Measurements from ENCODE around the gene RPL27. TPM values are rescaled to one million over a fixed set of nuclear protein-coding genes. Genes with fewer than 3 reads are reported as not detected.

RPL27 gene
- total RNA-seq, 1 experiment from 2014 or later: 547 TPM

GRCh38 chr17:42982266-42982665 lies 16.0 kb upstream of the RPL27 start:
- ChIA-PET POLR2A (ENCODE audit: low non-redundant PET) (no interaction called here), CTCF (no interaction called here)
- Histone ChIP-seq H3K27me3 (replicated peaks; ENCODE audit: insufficient read depth, low read depth, low read length, poor library complexity) (no peaks in the 10 kb centered on the region), H3K4me1 (ENCODE audit: insufficient read depth, low read length, poor library complexity, severe bottlenecking) (no peaks in the 10 kb centered on the region), H3K27ac (ENCODE audit: low read depth, low read length, poor library complexity, severe bottlenecking) (no peak overlapping the region), H3K4me3 (ENCODE audit: low read depth, low read length, poor library complexity, severe bottlenecking) (no peak overlapping the region), H3K9me3 (ENCODE audit: low read depth, low read length, poor library complexity, severe bottlenecking) (no peaks in the 10 kb centered on the region), H3K36me3 (ENCODE audit: insufficient read depth, low read length, poor library complexity, severe bottlenecking) (peaks cover 5% of the 10 kb centered on the region)
- BruUV-seq (replicated peaks): no TSS peak
- no peak for DNase-seq (ENCODE audit: low spot score)
- TF ChIP-seq EZH2 (IDR thresholded peaks at IDR 0.05; ENCODE audit: borderline replicate concordance, low read depth, low read length, poor library complexity, severe bottlenecking): no peak
- no peak for TF ChIP-seq CTCF (conservative IDR thresholded peaks at IDR 0.05; ENCODE audit: low read depth, low read length)
- intact Hi-C loops (cut with micrococcal nuclease; ENCODE audit: unreplicated experiment): no loop called here

GRCh38 chr17:42985225-42985624 lies 13.0 kb upstream of the RPL27 start:
- Histone ChIP-seq H3K4me3 (ENCODE audit: low read depth, low read length, poor library complexity, severe bottlenecking) (no peak overlapping the region), H3K36me3 (ENCODE audit: insufficient read depth, low read length, poor library complexity, severe bottlenecking) (peaks cover 16% of the 10 kb centered on the region), H3K27me3 (replicated peaks; ENCODE audit: insufficient read depth, low read depth, low read length, poor library complexity) (no peaks in the 10 kb centered on the region), H3K9me3 (ENCODE audit: low read depth, low read length, poor library complexity, severe bottlenecking) (no peaks in the 10 kb centered on the region), H3K27ac (ENCODE audit: low read depth, low read length, poor library complexity, severe bottlenecking) (no peak overlapping the region), H3K4me1 (ENCODE audit: insufficient read depth, low read length, poor library complexity, severe bottlenecking) (no peaks in the 10 kb centered on the region)
- TF ChIP-seq CTCF (conservative IDR thresholded peaks at IDR 0.05; ENCODE audit: low read depth, low read length) (no peak), EZH2 (IDR thresholded peaks at IDR 0.05; ENCODE audit: borderline replicate concordance, low read depth, low read length, poor library complexity, severe bottlenecking) (no peak)
- CTCF ChIA-PET: no interaction called here
- intact Hi-C loops (cut with micrococcal nuclease; ENCODE audit: unreplicated experiment): no loop called here
- BruUV-seq (replicated peaks): no TSS peak
- no peak for DNase-seq (ENCODE audit: low spot score)
- POLR2A ChIA-PET (ENCODE audit: low non-redundant PET): no interaction called here

GRCh38 chr17:42989141-42989540 lies 9.1 kb upstream of the RPL27 start:
- TF ChIP-seq EZH2 (IDR thresholded peaks at IDR 0.05; ENCODE audit: borderline replicate concordance, low read depth, low read length, poor library complexity, severe bottlenecking) (no peak), CTCF (conservative IDR thresholded peaks at IDR 0.05; ENCODE audit: low read depth, low read length) (no peak)
- Histone ChIP-seq H3K9me3 (ENCODE audit: low read depth, low read length, poor library complexity, severe bottlenecking) (no peaks in the 10 kb centered on the region), H3K27me3 (replicated peaks; ENCODE audit: insufficient read depth, low read depth, low read length, poor library complexity) (no peaks in the 10 kb centered on the region), H3K4me3 (ENCODE audit: low read depth, low read length, poor library complexity, severe bottlenecking) (no peak overlapping the region), H3K36me3 (ENCODE audit: insufficient read depth, low read length, poor library complexity, severe bottlenecking) (peaks cover 16% of the 10 kb centered on the region), H3K27ac (ENCODE audit: low read depth, low read length, poor library complexity, severe bottlenecking) (no peak overlapping the region), H3K4me1 (ENCODE audit: insufficient read depth, low read length, poor library complexity, severe bottlenecking) (no peaks in the 10 kb centered on the region)
- CTCF ChIA-PET: no interaction called here
- no peak for DNase-seq (ENCODE audit: low spot score)
- intact Hi-C loops (cut with micrococcal nuclease; ENCODE audit: unreplicated experiment): no loop called here
- POLR2A ChIA-PET (ENCODE audit: low non-redundant PET): no interaction called here
- no TSS peak for BruUV-seq (replicated peaks)

All from A673 (cell line).